Nephron progenitor cell (in vitro differentiated cells): ENCODE measurements around the gene PNPLA3.

ENCODE experiments used
- DNase-seq: peaks from one replicate; pipeline ENCODE4 v3.0.0; 2021
- H3K27ac Mint-ChIP-seq: 2 replicates; pipeline ENCODE4 v1.8.0; 2021; ENCODE audit warnings: mild to moderate bottlenecking, moderate library complexity, mixed read lengths
- H3K27me3 Mint-ChIP-seq: 2 replicates; pipeline ENCODE4 v1.8.0; 2021; ENCODE audit warnings: mild to moderate bottlenecking, low read depth, mixed read lengths; ENCODE audit not compliant: poor library complexity
- H3K36me3 Mint-ChIP-seq: 2 replicates; pipeline ENCODE4 v1.8.0; 2021; ENCODE audit warnings: low read depth, mixed read lengths
- H3K4me1 Mint-ChIP-seq: 2 replicates; pipeline ENCODE4 v1.8.0; 2021; ENCODE audit warnings: mixed read lengths
- H3K4me3 Mint-ChIP-seq: 2 replicates; pipeline ENCODE4 v1.8.0; 2021; ENCODE audit warnings: mild to moderate bottlenecking, moderate library complexity, mixed read lengths
- H3K9me3 Mint-ChIP-seq: 2 replicates; pipeline ENCODE4 v1.8.0; 2021; ENCODE audit warnings: mild to moderate bottlenecking, moderate library complexity, mixed read lengths
- CTCF ChIP-seq: fragments of 200-600 bp; sonication (generic); IDR thresholded peaks from 2 replicates; pipeline ENCODE4 v1.5.0; 2021; ENCODE audit warnings: antibody characterized with exemption

PNPLA3 gene

GRCh38 chr22:43951391-43951790 is 27.8 kb downstream of the PNPLA3 start:
- Mint-ChIP-seq H3K4me1 (peaks cover 31% of the 10 kb centered on the region), H3K9me3 (no peaks in the 10 kb centered on the region), H3K36me3 (peaks cover 9% of the 10 kb centered on the region), H3K4me3 (no peak overlapping the region), H3K27me3 (peaks cover 4% of the 10 kb centered on the region), H3K27ac (peak overlapping the region; percentile 74)
- no peak for TF ChIP-seq CTCF
- DNase-seq = no peak

GRCh38 chr22:43951966-43952365 is 28.4 kb downstream of the PNPLA3 start:
- DNase-seq = no peak
- Mint-ChIP-seq H3K27me3 (peaks cover 4% of the 10 kb centered on the region), H3K36me3 (peaks cover 8% of the 10 kb centered on the region), H3K4me1 (peaks cover 32% of the 10 kb centered on the region), H3K9me3 (no peaks in the 10 kb centered on the region), H3K27ac (no peak overlapping the region), H3K4me3 (no peak overlapping the region)
- TF ChIP-seq CTCF = no peak

- Mint-ChIP-seq H3K27ac (peak overlapping the region; percentile 38), H3K36me3 (peaks cover 9% of the 10 kb centered on the region), H3K27me3 (peaks cover 4% of the 10 kb centered on the region), H3K9me3 (no peaks in the 10 kb centered on the region), H3K4me1 (peaks cover 34% of the 10 kb centered on the region), H3K4me3 (peak overlapping the region; percentile 94)
- TF ChIP-seq CTCF = no peak
- DNase-seq = no peak
Observed at GRCh38 chr22:43953988-43954785, 30.6 kb downstream of the PNPLA3 start.

- DNase-seq = peak; percentile 92
- Mint-ChIP-seq H3K4me1 (peaks cover 34% of the 10 kb centered on the region), H3K4me3 (peak within 1 kb of the TSS; percentile 94), H3K27ac (peak within 1 kb of the TSS; percentile 92), H3K36me3 (peaks cover 9% of the 10 kb centered on the region), H3K27me3 (peaks cover 4% of the 10 kb centered on the region), H3K9me3 (no peaks in the 10 kb centered on the region)
- TF ChIP-seq CTCF = no peak
Observed at GRCh38 chr22:43955040-43955882, 31.7 kb downstream of the PNPLA3 start, which contains the start of gene SAMM50. SAMM50 (plus strand) TSS chr22:43955442; CDS start chr22:43955578, 136 bp downstream.

GRCh38 chr22:43955883-43956782 is 32.5 kb downstream of the PNPLA3 start:
- no peaks in the 10 kb centered on the region for H3K9me3 Mint-ChIP-seq
- DNase-seq = no peak
- no peak for TF ChIP-seq CTCF
- peak overlapping the region; percentile 94 for H3K4me3 Mint-ChIP-seq
- H3K27me3 Mint-ChIP-seq = peaks cover 4% of the 10 kb centered on the region
- peaks cover 9% of the 10 kb centered on the region for H3K36me3 Mint-ChIP-seq
- peaks cover 34% of the 10 kb centered on the region for H3K4me1 Mint-ChIP-seq
- H3K27ac Mint-ChIP-seq = peak overlapping the region; percentile 92
